NCI-H446 (cell line): ENCODE results near the gene RGS6.

Experiments used
- DNase-seq, 2 experiments: peaks; one replicate each; lab custom pipeline; 2025; lab: John Stamatoyannopoulos, UW

The RGS6 gene

DNA sequence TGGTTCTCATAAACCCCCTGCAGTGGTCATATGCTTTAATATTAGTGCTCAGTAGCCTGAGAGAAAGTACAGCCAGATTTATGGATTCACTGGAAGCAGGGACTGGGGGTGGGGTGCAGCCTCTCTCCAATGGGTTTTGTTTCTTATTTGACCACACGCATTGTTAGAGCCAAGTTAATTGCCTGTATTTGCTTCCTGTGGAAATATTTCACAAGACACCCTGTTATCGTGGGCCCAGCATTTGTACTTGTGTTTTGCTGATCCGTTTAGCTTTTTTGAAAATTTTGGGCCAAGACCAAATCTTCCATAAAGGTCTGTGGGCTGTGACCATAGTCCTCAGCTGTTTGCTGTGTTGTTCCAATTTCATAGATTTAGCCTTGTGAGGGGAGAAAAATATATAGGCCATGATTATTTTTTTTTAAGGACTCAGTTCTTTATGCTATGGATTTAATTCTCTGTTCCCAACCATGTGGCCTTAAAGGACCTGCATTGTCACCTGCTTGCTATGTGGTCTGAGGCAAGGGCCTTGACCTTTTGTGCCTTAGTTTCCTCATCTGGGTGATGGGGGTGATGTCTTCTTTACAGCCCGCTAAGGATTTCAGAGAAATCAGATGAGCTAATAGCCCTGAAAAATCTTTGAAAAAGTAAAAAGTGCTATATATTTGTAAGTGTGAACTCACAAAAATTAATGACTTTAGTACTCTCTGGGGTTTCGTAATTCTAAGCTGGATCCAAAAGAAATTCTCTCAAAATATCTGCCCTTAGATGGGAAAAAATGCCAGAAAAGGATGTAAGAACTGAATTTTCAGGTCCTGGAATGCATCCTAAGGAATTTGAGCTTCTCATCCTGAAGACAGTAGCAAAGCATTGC lies 591.4 kb downstream of the RGS6 start:
- no peak for DNase-seq

DNA sequence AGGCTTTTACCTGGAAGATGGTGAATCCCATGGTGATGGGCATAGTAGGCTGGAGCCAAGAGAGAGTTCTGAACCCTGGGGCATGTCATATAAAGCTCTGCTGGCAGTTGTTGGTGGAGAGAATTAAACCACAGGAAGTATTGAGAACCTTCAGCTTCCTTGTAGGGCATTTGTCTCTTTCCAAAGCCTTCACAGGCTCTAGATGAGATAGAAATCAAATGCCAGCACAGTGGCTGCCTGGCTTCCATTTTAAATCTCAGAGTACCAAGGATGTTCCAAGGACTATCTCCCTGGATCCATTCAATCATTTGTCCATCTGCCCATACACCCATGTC lies 592.0 kb downstream of the RGS6 start:
- DNase-seq = no peak

DNA sequence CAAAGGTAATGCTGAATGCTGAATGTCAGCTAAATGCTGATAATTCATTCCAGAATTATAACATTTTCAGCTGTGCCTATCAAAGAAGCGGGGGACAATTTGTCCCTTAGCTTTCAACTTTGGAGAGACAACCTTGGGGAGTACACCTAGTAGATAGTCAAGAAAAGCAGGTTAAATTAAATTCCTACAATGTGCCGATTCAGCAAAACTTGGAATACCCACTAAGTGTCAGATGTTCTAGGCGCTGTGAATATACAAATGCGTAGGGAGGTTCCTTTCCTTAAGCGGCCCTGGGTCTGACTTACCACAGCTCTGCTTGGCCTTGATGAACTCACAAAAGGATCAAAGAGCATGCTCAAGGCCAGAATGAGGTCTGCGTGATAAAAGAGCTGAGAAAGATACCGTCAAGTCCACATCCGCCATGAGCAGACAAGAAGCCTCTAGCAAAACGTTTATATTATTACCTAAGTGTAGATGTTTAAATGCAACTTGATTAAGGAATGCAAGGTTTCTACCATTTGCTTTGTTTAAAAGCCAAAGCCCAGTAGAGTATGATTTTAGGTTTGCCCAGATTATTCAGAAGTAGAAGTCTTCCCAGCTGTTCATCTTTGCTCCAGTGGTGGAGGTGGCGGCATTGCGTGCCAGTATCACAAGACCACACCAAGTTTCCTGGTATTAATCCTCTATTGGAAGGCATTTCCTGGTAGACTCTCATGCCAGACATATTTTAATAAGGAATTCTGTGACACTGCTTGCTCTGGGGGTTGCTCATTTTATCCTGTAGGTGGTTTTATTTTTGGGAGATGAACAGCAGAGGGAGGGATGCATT lies 593.1 kb downstream of the RGS6 start:
- DNase-seq = no peak

DNA sequence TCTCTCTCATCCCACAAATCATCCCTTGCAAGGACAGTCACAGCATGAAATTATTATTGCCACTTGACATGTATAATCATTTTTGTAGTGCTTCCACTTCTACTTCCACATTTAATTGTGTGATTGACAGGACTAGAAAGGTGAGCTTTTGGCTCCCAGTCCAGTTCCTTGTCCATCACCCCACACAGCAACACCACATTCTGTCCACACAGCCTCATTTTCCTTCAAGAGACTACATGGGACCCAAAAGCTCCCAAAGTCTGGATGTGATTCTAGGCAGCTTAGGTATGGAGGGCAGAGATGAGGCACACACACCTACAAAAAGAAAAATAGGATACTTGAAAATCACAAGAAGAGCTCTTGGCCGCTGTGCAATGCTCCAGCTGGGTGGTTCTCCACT lies 595.4 kb downstream of the RGS6 start:
- DNase-seq = no peak

DNA sequence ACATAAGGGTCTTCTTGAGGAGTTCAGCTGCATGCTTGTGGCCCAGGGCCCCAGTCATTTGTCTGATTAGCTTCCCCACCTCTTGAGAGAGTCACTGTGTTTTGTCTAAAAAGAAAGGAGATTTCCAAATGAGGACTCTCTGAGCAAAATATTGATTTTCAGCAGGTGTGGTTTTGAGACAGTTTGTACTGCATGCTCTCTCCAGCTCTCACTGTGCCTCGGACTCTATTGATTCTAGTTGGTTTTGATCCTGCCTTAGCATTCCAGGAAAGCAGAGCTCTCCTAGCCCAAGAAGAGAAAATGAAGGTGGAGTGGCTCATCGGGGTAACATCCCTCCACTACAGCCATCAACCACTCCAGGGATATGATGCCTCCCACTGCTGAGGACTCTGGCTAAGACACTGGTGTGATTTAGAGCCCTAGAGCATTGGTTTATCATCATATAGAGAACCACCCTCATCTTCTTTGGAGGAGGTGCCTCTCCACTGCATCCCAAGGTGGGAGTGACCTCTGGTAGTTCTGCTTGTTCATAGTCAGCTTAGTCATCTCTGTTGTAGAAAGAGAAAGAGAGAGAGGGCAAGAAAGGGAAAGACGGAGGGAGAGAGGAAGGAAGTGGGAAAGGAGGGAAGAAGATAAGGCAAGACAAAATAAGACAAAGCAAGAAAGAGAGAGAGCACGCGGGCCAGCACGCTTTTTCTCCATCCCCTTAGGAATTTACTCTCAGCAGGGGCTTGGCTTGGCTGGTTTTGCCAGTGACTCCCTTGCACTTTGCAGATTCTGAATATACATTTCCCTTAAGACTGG lies 596.0 kb downstream of the RGS6 start:
- DNase-seq = no peak

DNA sequence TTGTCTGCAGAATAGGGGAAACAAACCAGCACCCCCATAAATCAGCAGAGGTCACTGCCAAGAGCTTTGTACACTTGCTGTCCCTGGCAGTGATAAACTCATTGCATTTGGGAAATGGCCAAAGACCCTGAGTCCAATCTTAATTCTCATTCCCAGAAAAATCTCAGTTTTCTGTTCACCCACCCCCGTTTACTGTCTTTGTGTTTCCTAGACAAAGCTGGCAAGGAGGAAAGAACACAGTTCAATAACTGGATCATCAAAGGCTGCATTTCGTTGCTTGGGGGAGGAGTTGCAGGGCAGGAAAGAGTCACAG lies 596.6 kb downstream of the RGS6 start:
- no peak for DNase-seq

DNA sequence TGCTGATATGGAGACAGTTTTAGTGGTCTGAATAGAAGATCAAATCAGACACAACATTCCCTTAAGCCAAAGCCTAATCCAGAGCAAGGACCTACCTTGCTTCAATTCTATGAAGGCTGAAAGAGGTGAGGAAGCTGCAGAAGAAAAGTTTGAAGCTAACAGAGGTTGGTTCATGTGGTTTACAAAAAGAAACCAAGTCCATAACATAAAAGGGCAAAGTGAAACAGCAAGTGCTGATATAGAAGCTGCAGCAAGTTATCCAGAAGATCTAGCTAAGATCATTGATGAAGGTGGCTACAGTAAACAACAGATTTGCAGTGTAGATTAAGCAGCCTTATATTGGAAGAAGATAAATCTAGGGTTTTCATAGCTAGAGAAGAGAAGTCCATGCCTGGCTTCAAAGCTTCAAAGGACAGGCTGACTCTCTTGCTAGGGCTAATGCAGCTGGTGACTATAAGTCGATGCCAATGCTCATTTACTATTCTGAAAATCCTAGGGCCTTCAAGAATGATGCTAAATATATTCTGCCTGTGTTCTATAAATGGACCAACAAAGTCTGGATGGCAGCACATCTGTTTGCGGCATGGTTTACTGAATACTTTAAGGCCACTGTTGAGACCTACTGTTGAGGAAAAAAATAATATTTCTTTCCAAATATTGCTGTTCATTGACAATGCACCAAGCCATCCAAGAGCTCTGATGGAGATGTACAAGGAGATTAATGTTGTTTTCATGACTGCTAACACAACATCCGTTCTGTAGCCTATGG lies 600.6 kb downstream of the RGS6 start:
- no peak for DNase-seq

DNA sequence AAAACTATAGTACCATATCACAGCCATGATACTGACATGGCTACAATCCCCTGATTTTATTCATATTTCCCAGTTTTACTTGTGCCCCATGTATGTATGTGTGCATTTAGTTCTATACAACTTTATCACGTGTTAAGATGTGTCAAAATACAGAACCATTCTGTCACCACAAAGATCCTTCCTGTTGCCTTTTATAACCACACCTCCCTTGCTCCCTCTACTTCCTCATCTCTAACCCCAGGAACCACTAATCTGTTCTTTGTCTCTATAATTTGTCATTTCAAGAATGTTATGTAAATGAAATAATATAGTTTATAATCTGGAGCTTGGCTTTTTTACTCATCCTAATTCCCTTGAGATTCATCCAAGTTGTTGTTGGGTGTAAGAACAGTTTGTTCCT lies 603.3 kb downstream of the RGS6 start:
- DNase-seq = no peak

DNA sequence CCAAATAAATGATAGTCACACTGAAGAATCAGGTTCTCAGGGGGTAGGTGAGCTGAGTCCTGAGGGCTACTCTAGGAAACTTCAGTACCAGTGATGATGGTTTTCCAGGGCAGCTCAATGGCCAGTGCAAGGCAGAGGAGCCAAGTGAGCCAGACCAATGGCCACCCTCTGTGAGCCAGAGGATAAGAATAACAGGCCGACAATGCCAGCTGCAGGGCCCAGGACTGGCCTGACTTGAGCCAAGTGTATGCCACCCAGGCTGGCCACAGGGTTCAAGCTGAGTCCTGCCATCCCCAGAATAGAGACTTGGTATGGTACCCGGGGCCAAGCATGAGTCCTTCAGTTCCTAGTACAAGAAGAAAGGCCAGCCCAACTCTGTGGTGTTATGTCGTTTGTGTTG lies 606.2 kb downstream of the RGS6 start:
- DNase-seq = no peak

DNA sequence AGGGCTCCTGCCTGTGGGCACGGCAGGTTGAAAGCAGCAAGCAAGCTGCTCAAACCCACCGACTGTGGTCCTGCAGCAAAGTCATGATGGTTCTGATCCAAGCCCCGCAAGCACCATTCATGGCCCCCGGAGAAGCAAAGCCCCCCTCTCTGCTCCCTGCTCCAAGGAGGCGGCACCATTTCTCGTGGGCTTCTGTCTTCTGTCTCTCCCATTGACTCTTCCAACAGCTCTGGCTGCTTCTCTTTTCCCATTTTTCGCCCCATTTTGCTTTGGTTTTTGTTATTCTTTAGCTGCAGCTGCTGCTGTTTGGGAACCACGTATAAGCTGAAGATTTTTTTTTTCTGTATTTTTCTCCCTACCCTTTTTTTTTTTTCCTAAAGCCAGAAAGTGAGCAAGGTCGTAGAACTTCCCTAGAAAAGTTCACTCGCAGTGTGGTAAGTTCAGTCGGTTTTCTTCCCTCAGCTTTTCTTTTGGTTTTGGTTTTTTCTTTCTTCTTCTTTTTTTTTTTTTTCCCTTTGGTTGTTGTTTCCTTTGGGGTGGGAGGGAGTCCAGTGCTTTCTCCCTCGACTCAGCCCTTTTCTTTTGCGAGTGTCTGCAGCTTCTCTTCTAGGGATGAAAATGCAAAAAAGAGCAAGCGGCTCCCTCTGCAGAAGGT lies 607.6 kb downstream of the RGS6 start:
- DNase-seq = no peak

DNA sequence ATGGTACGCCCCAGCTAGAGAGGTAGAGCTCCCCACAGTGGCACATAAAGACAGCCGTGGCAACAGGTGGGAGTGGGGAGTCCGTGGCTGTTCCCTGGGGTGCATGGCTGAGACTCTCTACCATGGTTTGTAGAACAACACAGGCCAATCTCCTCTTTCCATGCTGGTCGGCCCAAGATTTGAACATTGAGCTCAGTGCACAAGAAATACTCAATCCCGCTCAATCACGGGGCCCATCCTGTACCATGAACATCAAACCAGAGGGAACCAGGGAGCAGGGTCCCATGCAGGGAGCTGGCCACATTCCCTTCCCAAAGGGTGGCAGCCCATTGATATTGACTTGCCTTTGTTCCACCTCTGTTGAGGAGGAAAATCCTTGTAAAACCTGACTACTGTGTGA lies 608.6 kb downstream of the RGS6 start:
- DNase-seq = no peak

DNA sequence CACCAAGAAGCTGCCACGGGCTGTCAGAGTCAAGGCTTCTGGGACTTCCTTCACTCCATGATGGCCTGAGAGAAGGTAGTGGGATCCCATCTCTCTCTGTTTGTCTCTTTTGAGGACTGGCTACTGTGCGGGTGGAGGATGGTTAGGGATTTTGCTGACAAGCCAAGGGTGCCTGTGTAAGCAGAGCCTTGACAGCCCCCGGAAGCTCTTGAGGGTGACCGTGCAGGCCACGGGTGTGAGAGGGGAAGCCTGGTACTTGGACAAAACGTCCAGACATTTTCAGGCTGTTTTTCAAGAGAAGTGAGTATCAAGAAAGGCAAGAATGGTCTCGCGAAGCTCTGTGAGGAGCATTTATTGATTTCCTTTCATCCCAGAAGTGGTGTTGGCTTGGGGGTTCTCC lies 609.3 kb downstream of the RGS6 start:
- no peak for DNase-seq

DNA sequence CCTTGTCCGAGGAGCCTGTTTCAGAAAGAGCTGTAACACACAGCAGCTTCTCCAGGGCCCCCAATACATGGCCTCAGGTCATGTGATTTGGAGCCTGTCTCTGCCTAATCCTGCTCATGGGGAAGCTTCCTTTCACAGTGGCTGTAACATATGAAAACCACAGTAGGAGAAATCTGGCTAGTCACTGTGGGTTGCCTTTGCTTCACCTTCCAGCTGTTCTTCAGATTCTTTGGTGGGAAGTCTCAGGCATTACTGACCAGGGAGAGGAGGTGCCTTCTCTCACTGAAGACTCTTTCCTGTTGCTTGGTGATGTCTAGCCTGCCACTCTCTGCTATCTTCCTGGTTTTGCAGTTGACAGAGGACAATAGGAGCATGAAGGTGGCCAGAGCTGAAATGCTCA lies 611.1 kb downstream of the RGS6 start:
- DNase-seq = no peak

DNA sequence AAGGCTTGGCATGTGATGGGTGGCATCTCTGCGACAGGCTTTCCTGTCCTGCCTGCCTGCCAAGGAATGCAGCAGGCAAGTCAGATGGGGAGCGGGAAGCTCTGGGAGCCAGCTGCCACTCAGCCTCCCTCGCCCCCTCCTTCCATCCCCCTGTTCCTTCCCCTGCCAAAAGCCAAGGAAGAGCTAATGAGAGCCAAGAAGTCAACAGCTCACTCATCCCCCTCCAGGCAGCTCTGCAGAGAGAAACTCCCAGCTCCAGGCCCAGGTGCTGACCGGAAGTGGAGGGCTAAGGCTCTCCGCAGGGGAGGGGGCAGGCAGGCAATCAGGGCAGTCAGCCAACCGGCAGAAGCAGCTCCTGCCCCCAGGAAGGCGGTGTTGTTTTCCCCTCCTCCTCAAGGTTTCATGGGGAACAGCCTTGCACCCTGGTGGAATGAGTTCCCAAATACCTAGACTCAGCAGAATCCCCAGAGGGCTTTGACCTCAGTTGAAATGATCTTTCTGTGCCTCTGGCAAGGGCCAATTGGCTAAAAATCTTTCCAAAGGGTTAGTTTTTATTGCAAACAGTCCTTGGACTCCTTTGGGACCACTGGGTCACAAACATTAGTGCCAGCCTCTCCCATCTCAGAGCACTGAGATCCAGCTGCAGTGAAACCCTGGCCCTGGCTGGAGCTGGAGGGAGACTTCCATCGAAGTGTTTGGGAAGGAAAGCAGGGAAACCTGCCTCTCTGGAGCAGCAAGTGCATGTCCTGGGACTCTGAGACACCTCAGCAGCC lies 612.6 kb downstream of the RGS6 start:
- peak in 1 of 2 experiments; percentile 38 for DNase-seq

DNA sequence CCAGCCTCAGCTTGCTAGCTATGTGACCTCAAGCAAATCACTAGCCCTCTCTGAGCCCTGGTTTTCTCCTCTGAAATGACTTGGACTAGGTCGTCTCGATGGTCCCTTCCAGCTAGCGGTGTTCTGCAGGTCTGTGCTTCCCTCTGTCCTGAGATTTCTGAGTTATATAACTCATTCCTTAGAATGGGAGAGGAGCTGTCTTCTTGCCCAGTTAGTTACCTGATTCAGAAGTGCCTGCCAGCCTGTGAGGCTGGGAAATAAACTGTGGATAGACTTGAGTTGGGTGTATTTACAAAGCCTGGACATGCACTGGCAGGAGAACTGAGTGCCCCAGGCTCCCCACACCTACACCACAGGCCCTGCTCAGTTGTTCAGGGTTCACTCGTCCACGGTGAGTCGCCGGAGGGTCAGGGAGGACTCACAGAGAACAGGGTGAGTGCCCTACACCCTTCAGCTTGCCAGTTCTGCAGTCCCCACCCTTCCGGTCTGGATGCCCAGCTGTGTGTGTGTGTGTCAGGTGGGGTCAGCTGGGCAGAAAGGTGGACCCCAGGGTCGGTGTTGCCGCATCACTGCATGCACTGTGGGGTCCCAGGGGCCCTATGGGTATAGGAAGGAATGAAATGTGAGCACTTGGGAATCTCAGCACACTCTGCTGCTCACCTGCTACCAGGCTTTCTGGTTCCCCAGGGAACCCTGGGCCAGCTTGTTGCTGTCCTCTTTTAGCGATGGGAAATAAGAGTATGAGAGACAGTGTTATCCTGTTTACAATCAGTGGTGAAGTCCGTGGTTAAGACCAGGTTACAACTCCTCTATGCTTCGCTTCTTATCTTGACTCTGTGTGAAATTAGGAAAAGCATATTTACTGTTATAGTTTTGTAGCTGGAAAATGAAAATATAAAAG lies 613.4 kb downstream of the RGS6 start:
- DNase-seq = no peak

DNA sequence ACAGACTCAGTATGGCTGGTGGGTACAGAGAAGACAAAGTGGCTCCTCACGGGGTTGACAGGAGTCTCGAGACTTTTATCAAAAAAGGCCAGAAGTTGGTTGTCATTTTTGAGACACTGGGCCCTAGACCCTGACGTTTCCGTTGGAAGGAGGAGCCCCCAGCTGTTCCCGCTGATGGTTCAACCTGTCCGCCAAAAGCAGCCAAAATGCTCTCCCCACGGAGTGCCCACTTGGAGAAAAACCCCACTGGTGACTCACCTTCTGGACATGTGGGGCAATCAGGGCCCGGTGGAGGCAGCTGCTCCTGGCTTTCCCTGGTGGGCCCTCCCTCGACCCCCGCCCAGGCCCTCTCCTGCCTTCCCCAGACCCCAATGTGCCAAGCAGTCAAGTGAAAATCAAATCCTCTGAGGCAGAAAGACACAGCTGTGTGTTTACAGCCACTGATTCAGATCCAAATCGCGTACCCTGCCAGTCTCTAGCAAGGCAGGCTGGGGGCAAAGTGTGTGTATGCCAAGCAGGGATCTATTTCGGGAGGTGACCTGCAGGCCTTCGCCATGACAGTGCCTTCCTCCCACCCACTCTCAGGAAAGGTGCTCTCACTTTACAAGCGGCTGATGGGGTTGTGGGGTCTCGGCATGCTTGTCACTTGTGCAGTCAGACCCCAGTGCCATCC lies 614.3 kb downstream of the RGS6 start:
- peak in 1 of 2 experiments; percentile 32 for DNase-seq

DNA sequence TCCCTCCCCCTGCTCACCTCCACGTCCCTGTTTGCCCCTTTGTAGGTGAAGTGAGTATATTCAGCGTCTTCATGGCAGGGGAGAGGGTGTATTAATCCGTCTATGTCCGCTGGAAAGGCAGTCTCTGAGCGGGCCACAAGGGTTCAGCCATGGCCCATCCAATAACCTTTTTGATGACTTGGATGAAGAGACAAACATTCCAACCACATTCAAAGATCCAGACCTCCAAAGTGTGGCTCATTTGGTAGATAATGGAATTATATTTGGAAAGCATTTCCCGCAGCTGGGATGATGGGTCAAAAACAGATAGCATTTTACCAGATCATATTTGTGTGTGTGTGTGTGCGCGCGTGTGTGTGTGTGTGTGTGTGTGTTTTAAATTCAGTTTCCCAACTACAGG lies 615.8 kb downstream of the RGS6 start:
- DNase-seq = no peak

DNA sequence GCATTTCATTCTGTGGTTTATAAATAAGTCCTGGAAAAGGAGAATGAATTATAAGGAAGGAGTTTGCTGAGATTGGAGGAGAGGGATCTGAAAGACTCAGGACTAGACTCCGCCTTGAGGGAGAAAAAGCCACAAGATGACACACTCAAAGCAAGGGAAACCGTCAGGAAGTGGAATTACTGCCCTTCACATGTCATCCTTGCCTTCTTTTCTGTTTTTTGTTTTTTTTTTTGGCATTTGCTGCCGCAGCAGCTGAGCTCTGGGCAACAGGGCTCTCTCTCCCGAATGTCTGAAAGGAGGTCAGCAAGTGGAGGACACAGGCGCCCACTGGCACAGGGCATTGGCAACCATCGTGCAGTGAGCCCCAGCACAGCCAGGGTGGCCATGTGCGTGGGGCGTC lies 616.8 kb downstream of the RGS6 start:
- no peak for DNase-seq

DNA sequence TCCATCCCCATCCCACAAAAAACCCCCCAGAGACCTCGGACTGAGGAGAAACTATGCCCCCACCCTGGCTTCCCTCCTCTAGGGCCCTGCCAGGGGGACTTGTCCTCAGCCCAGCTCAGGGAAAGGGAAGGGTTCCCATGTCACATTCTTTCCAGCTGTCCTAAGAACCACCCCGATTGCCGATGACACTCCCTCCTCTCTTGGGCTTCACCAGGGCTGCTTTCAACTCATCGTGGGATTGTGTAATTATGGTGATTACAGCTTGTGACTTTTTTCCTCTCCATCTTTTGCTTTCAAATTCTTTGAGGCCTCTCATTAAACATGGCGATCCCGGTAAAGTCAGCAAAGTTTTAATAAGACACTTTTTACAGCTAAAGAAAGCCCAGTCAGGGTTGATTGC lies 617.6 kb downstream of the RGS6 start:
- no peak for DNase-seq
